IMR-90 (cell line): ENCODE data around the gene FGGY. TPM values are rescaled to one million over a fixed set of nuclear protein-coding genes. Genes with fewer than 3 reads are reported as not detected.

ENCODE experiments used
- ATAC-seq: fragments of 200-7000 bp; cut with Tn5 transposase; 2 replicates; pipeline ENCODE4 v1.9.1; 2020; ENCODE audit warnings: low read depth, mild to moderate bottlenecking, moderate library complexity
- BruUV-seq: library from RNA; stranded (reverse); fragments of 400-500 nt; replicated peaks from 2 replicates; lab custom pipeline; 2021; lab: Mats Ljungman, UMichigan
- CTCF ChIA-PET: fragments of 300-600 bp; formaldehyde crosslinking; extraction: SDS; loops from one replicate; lab custom pipeline; 2021; ENCODE audit warnings: antibody characterized with exemption; lab: Yijun Ruan, JAX
- POLR2A ChIA-PET: fragments of 300-600 bp; sonication (Branson Sonifier 250); formaldehyde crosslinking; loops from one replicate; lab custom pipeline; 2022; ENCODE audit warnings: antibody characterized with exemption; ENCODE audit not compliant: unreplicated experiment; lab: Charles Lee
- DNase-seq: peaks from one replicate; pipeline ENCODE4 v3.0.0; 2013
- H2AFZ ChIP-seq: replicated peaks from 2 replicates; pipeline ENCODE3; 2013; ENCODE audit warnings: low read length, mild to moderate bottlenecking; ENCODE audit not compliant: poor library complexity
- H2AK5ac ChIP-seq: 2 replicates; pipeline ENCODE4 v1.6.1; 2013; ENCODE audit warnings: low read depth, low read length, inconsistent platforms
- H2AK9ac ChIP-seq: replicated peaks from 2 replicates; pipeline ENCODE3; 2013; ENCODE audit warnings: mild to moderate bottlenecking, low read depth, low read length, moderate library complexity; ENCODE audit not compliant: poor library complexity
- H2BK120ac ChIP-seq: 2 replicates; pipeline ENCODE4 v1.6.1; 2013; ENCODE audit warnings: low read depth, low read length, inconsistent platforms
- H2BK15ac ChIP-seq: 3 replicates; pipeline ENCODE4 v1.6.1; 2013; ENCODE audit warnings: low read depth, low read length, inconsistent platforms
- H2BK20ac ChIP-seq: 2 replicates; pipeline ENCODE4 v1.6.1; 2013; ENCODE audit warnings: low read depth, mild to moderate bottlenecking, inconsistent platforms, low read length, moderate library complexity
- H2BK5ac ChIP-seq: 2 replicates; pipeline ENCODE4 v1.6.1; 2013; ENCODE audit warnings: mild to moderate bottlenecking, low read depth, low read length, inconsistent platforms; ENCODE audit not compliant: poor library complexity, severe bottlenecking
- H3K14ac ChIP-seq: replicated peaks from 2 replicates; pipeline ENCODE4 v1.6.1; 2013; ENCODE audit warnings: low read depth, low read length, inconsistent platforms
- H3K18ac ChIP-seq: 2 replicates; pipeline ENCODE4 v1.6.1; 2013; ENCODE audit warnings: low read depth, low read length, control low read depth
- H3K23ac ChIP-seq: 2 replicates; pipeline ENCODE4 v1.6.1; 2013; ENCODE audit warnings: low read depth, low read length, inconsistent platforms
- H3K27ac ChIP-seq: 2 replicates; pipeline ENCODE4 v1.5.1; 2013; ENCODE audit warnings: mild to moderate bottlenecking, control low read depth, low read length; ENCODE audit not compliant: insufficient read depth
- H3K27me3 ChIP-seq: 2 replicates; pipeline ENCODE4 v1.6.1; 2013; ENCODE audit warnings: low read length; ENCODE audit not compliant: control insufficient read depth, insufficient read depth
- H3K36me3 ChIP-seq: 2 replicates; pipeline ENCODE4 v1.6.1; 2013; ENCODE audit warnings: low read length, mixed read lengths; ENCODE audit not compliant: control insufficient read depth, insufficient read depth
- H3K4ac ChIP-seq: 2 replicates; pipeline ENCODE4 v1.6.1; 2013; ENCODE audit warnings: low read depth, low read length, inconsistent platforms
- H3K4me1 ChIP-seq: 2 replicates; pipeline ENCODE4 v1.6.1; 2013; ENCODE audit warnings: low read length, mixed read lengths; ENCODE audit not compliant: control insufficient read depth, insufficient read depth
- H3K4me2 ChIP-seq: 2 replicates; pipeline ENCODE4 v1.6.1; 2013; ENCODE audit warnings: low read depth, mild to moderate bottlenecking, control low read depth, low read length, moderate library complexity
- H3K4me3 ChIP-seq: 2 replicates; pipeline ENCODE4 v1.5.1; 2013; ENCODE audit warnings: low read depth, mild to moderate bottlenecking, control low read depth, low read length, moderate library complexity; ENCODE audit not compliant: insufficient read depth
- H3K56ac ChIP-seq: 2 replicates; pipeline ENCODE4 v1.6.1; 2013; ENCODE audit warnings: low read length, inconsistent platforms; ENCODE audit not compliant: insufficient read depth; ENCODE audit errors: extremely low read depth
- H3K79me1 ChIP-seq, 2 experiments: 2 replicates each; pipeline ENCODE4 v1.6.1; 2013; ENCODE audit warnings: low read length in 2 of 2, inconsistent platforms in 1 of 2, low read depth in 1 of 2
- H3K9ac ChIP-seq: 2 replicates; pipeline ENCODE4 v1.6.1; 2013; ENCODE audit warnings: low read depth, low read length, control low read depth
- H3K9me1 ChIP-seq: 2 replicates; pipeline ENCODE4 v1.6.1; 2013; ENCODE audit warnings: low read length, inconsistent platforms; ENCODE audit not compliant: insufficient read depth
- H3K9me3 ChIP-seq: 2 replicates; pipeline ENCODE4 v1.6.1; 2013; ENCODE audit warnings: low read length; ENCODE audit not compliant: control insufficient read depth, insufficient read depth
- H4K20me1 ChIP-seq: 2 replicates; pipeline ENCODE4 v1.6.1; 2013; ENCODE audit warnings: low read length, inconsistent platforms; ENCODE audit not compliant: insufficient read depth
- H4K5ac ChIP-seq: 2 replicates; pipeline ENCODE4 v1.6.1; 2013; ENCODE audit warnings: mild to moderate bottlenecking, low read depth, low read length, control low read depth
- H4K8ac ChIP-seq, 2 experiments: 2 replicates each; pipeline ENCODE4 v1.6.1; 2013; ENCODE audit warnings: low read depth in 2 of 2, low read length in 2 of 2, control low read depth in 1 of 2, inconsistent platforms in 1 of 2
- H4K91ac ChIP-seq: 2 replicates; pipeline ENCODE4 v1.6.1; 2013; ENCODE audit warnings: low read depth, low read length, inconsistent platforms; ENCODE audit not compliant: insufficient read depth
- BHLHE40 ChIP-seq: fragments of 150-350 bp; IDR thresholded peaks from 2 replicates; pipeline ENCODE4 v1.6.1; 2016; ENCODE audit warnings: mild to moderate bottlenecking, low read depth, low read length
- CHD1 ChIP-seq: IDR thresholded peaks from 2 replicates; pipeline ENCODE4 v1.6.1; 2012; ENCODE audit warnings: low read depth, low read length, improper control_type of control experiment
- CTCF ChIP-seq: conservative IDR thresholded peaks from 2 replicates; pipeline ENCODE4 v1.5.1; 2012; ENCODE audit warnings: mild to moderate bottlenecking, low read depth, low read length, improper control_type of control experiment
- ELK1 ChIP-seq: fragments of 150-350 bp; IDR thresholded peaks from 2 replicates; pipeline ENCODE4 v1.6.1; 2016; ENCODE audit warnings: low read depth, mild to moderate bottlenecking, low read length, moderate library complexity, borderline replicate concordance
- FOS ChIP-seq: fragments of 150-350 bp; IDR thresholded peaks from 2 replicates; pipeline ENCODE4 v1.6.1; 2016; ENCODE audit warnings: low read depth, low read length
- MAFK ChIP-seq: IDR thresholded peaks from 2 replicates; pipeline ENCODE4 v1.6.1; 2012; ENCODE audit warnings: low read depth, low read length, improper control_type of control experiment
- MAZ ChIP-seq: IDR thresholded peaks from 2 replicates; pipeline ENCODE4 v1.6.1; 2012; ENCODE audit warnings: low read depth, mild to moderate bottlenecking, low read length, improper control_type of control experiment, moderate library complexity, borderline replicate concordance
- MXI1 ChIP-seq: IDR thresholded peaks from 2 replicates; pipeline ENCODE4 v1.6.1; 2012; ENCODE audit warnings: low read depth, mild to moderate bottlenecking, low read length, moderate library complexity, borderline replicate concordance
- NFE2L2 ChIP-seq: fragments of 150-350 bp; IDR thresholded peaks from 2 replicates; pipeline ENCODE4 v1.6.1; 2016; ENCODE audit warnings: low read depth, mild to moderate bottlenecking, low read length
- POLR2A ChIP-seq: IDR thresholded peaks from 2 replicates; pipeline ENCODE4 v1.6.1; 2012; ENCODE audit warnings: mild to moderate bottlenecking, low read depth, low read length
- RAD21 ChIP-seq: IDR thresholded peaks from 2 replicates; pipeline ENCODE4 v1.6.1; 2012; ENCODE audit warnings: low read length, improper control_type of control experiment
- RCOR1 ChIP-seq: IDR thresholded peaks from 2 replicates; pipeline ENCODE4 v1.6.1; 2012; ENCODE audit warnings: mild to moderate bottlenecking, low read length, improper control_type of control experiment; ENCODE audit not compliant: insufficient replicate concordance
- RFX5 ChIP-seq: IDR thresholded peaks from 2 replicates; pipeline ENCODE4 v1.8.0; 2012; ENCODE audit warnings: low read depth, mild to moderate bottlenecking, low read length, moderate library complexity
- SMC3 ChIP-seq: fragments of 150-350 bp; IDR thresholded peaks from 2 replicates; pipeline ENCODE4 v1.6.1; 2016; ENCODE audit warnings: low read depth, mild to moderate bottlenecking, antibody characterized with exemption, low read length, moderate library complexity
- USF2 ChIP-seq: fragments of 150-350 bp; IDR thresholded peaks from 2 replicates; pipeline ENCODE4 v1.6.1; 2017; ENCODE audit warnings: mild to moderate bottlenecking, antibody characterized with exemption, low read length, low read depth
- WGBS, 2 experiments: methylation state at CpG; one replicate each; pipeline versions ENCODE4 v1.1.5 to v1.1.7; 2013; ENCODE audit warnings: missing lambda C conversion rate in 2 of 2; ENCODE audit not compliant: insufficient read length in 1 of 2; ENCODE audit errors: extremely low coverage in 2 of 2; 5-methylcytosine and 5-hydroxymethylcytosine counted together
- dilution Hi-C: fragments of 300-500 bp; cut with HindIII; formaldehyde crosslinking; loops from one replicate; pipeline ENCODE4 v1.14.3; 2018; ENCODE audit warnings: low sequenced_read_pairs; ENCODE audit not compliant: unreplicated experiment
- in situ Hi-C: fragments of 300-500 bp; cut with MboI; formaldehyde crosslinking; loops from 3 replicates; pipeline ENCODE4 v1.14.3; 2019; ENCODE audit warnings: low sequenced_read_pairs, inconsistent platforms, mixed read lengths
- intact Hi-C: fragments of 100-400 bp; cut with micrococcal nuclease; formaldehyde crosslinking; loops from 2 replicates; pipeline ENCODE4 v1.10.0; 2022
- polyA plus RNA-seq, 3 experiments: library from polyadenylated mRNA; depleted of rRNA; stranded (reverse); fragments of >200 nt; gene quantifications; 2 replicates each; pipeline ENCODE4 v1.2.3, GENCODE V29; 2012; ENCODE audit warnings: low replicate concordance in 1 of 3
- total RNA-seq: library from RNA; depleted of rRNA; stranded (reverse); fragments of >200 nt; gene quantifications from 2 replicates; pipeline ENCODE4 v1.2.3, GENCODE V29; 2012

FGGY gene
- total and polyA plus RNA-seq, 2 of the 4 experiments (the other 2 are of a cell fraction): 5.6 to 14.0 TPM

GRCh38 chr1:59641836-59642235 lies 344.9 kb downstream of the FGGY start:
- no peak overlapping the region for H2BK5ac ChIP-seq
- H3K36me3 ChIP-seq: no peaks in the 10 kb centered on the region
- ATAC-seq (no peak), DNase-seq (no peak)
- H3K56ac ChIP-seq: no peak overlapping the region
- no peak for TF ChIP-seq FOS
- TF ChIP-seq BHLHE40: no peak
- no peak for TF ChIP-seq USF2
- no peak for TF ChIP-seq POLR2A
- TF ChIP-seq ELK1: no peak
- TF ChIP-seq RCOR1: no peak
- TF ChIP-seq NFE2L2: no peak
- TF ChIP-seq MAFK: no peak
- TF ChIP-seq RFX5: no peak
- no peak for TF ChIP-seq CHD1
- no peak for TF ChIP-seq SMC3
- TF ChIP-seq MXI1: no peak
- no peak for TF ChIP-seq RAD21
- TF ChIP-seq MAZ: no peak
- TF ChIP-seq CTCF: no peak
- no peak overlapping the region; the same call in 1 of the 2 replicates for H3K14ac ChIP-seq
- no peaks in the 10 kb centered on the region for H4K20me1 ChIP-seq
- H3K27ac ChIP-seq: no peak overlapping the region
- ChIA-PET POLR2A (no interaction called here), CTCF (interaction anchor here (0.6 kb wide), 1 partner anchor 674 kb away, joined by 3 read pairs; no protein-coding TSS in a partner anchor)
- peaks cover 2% of the 10 kb centered on the region; the same call in 1 of the 2 replicates for H3K4me1 ChIP-seq
- intact Hi-C loops (no loop called here), in situ Hi-C loops (no loop called here), dilution Hi-C loops (no loop called here)
- H3K4me3 ChIP-seq: no peak overlapping the region
- no peak overlapping the region for H3K4me2 ChIP-seq
- H3K27me3 ChIP-seq: no peaks in the 10 kb centered on the region
- no peak overlapping the region for H2AK5ac ChIP-seq
- no peak overlapping the region for H2AK9ac ChIP-seq
- H2BK120ac ChIP-seq: no peak overlapping the region
- no peak overlapping the region for H4K8ac ChIP-seq
- H2BK15ac ChIP-seq: no peak overlapping the region
- no peak overlapping the region for H3K9ac ChIP-seq
- H3K18ac ChIP-seq: no peak overlapping the region
- no peak overlapping the region for H4K5ac ChIP-seq
- H4K91ac ChIP-seq: no peak overlapping the region
- H2BK20ac ChIP-seq: no peak overlapping the region
- BruUV-seq: no TSS peak
- H3K9me3 ChIP-seq: no peaks in the 10 kb centered on the region
- no peak overlapping the region for H3K23ac ChIP-seq
- H3K4ac ChIP-seq: no peak overlapping the region
- peaks cover 4% of the 10 kb centered on the region; the same call in 1 of the 2 replicates for H3K9me1 ChIP-seq
- no peak overlapping the region for H2AFZ ChIP-seq
- WGBS, 2 experiments: no CpG with 5 or more reads among the region's 2 CpGs
- H3K79me1 ChIP-seq: no peaks in the 10 kb centered on the region
